GM18873 (cell line): ENCODE measurements around the gene POLG.

Experiments
- ATAC-seq: cut with Tn5 transposase; IDR thresholded peaks from one replicate; pipeline ENCODE4 v1.9.1; 2021; ENCODE audit warnings: mild to moderate bottlenecking, moderate library complexity, moderate number of reproducible peaks; ENCODE audit not compliant: unreplicated experiment, low FRiP score

The POLG gene

GRCh38 chr15:89329329-89330084 lies 5.1 kb downstream of the POLG start:
- ATAC-seq: no peak

- ATAC-seq: no peak
These were observed 6.0 kb downstream of the POLG start for GRCh38 chr15:89328398-89329254.

- ATAC-seq: no peak
These were observed 7.5 kb downstream of the POLG start for GRCh38 chr15:89327113-89327512.

- ATAC-seq: no peak
These were observed 8.3 kb downstream of the POLG start for GRCh38 chr15:89326316-89326715.

GRCh38 chr15:89325039-89325803 lies 9.4 kb downstream of the POLG start:
- ATAC-seq: no peak

GRCh38 chr15:89323825-89324224 lies 10.8 kb downstream of the POLG start:
- no peak for ATAC-seq

- no peak for ATAC-seq
These were observed 11.8 kb downstream of the POLG start for GRCh38 chr15:89322822-89323221.

GRCh38 chr15:89321521-89322410 lies 12.9 kb downstream of the POLG start:
- ATAC-seq: no peak

GRCh38 chr15:89320200-89320599 lies 14.4 kb downstream of the POLG start:
- ATAC-seq: no peak

GRCh38 chr15:89319678-89320077 lies 14.9 kb downstream of the POLG start:
- ATAC-seq: no peak

- ATAC-seq: no peak
These were observed 17.4 kb downstream of the POLG start for GRCh38 chr15:89317186-89317720.

GRCh38 chr15:89316504-89316903 lies 18.1 kb downstream of the POLG start:
- ATAC-seq: no peak

- ATAC-seq: no peak
These were observed 19.2 kb downstream of the POLG start for GRCh38 chr15:89315375-89315929.

GRCh38 chr15:89309993-89310392 lies 24.6 kb downstream of the POLG start:
- ATAC-seq: no peak

- no peak for ATAC-seq
These were observed 26.4 kb downstream of the POLG start for GRCh38 chr15:89308236-89308635.

- ATAC-seq: no peak
These were observed 26.8 kb downstream of the POLG start for GRCh38 chr15:89307791-89308190.

- ATAC-seq: no peak
These were observed 27.5 kb downstream of the POLG start for GRCh38 chr15:89307046-89307587.

- no peak for ATAC-seq
These were observed 29.2 kb downstream of the POLG start for GRCh38 chr15:89305395-89305794.

GRCh38 chr15:89303986-89304385 lies 30.6 kb downstream of the POLG start:
- ATAC-seq: no peak
